ENCODE results near the gene CD151. TPM values are rescaled to one million over a fixed set of nuclear protein-coding genes. Genes with fewer than 3 reads are reported as not detected.
A peak's percentile ranks its signal among the peaks of the same experiment; 100 is the strongest.

CD151 gene
- total and polyA plus RNA-seq, 4 donors, result 31.6 to 264 (median 124) TPM

GRCh38 chr11:833114-833791 is 501 bp downstream of the CD151 start:
- Histone ChIP-seq H3K9me3 (ENCODE audit: control insufficient read depth in 4 of 4, low read length in 3 of 4) (no peaks in the 10 kb centered on the region), H3K4me3 (ENCODE audit: low read depth in 1 of 3, low read length in 3 of 3) (peak overlapping the region; percentile 28 to 85 (median 57)), H3K27me3 (ENCODE audit: control insufficient read depth in 4 of 4, insufficient read depth in 4 of 4, low read length in 3 of 4) (no peaks in the 10 kb centered on the region), H3K27ac (ENCODE audit: low read depth in 1 of 2, low read length in 2 of 2) (peak overlapping the region; percentile 90 to 99), H3K9ac (ENCODE audit: low read depth in 1 of 2, low read length in 2 of 2) (peak overlapping the region in 1 of 2 donors; percentile 32), H3K36me3 (ENCODE audit: control insufficient read depth in 4 of 4, insufficient read depth in 3 of 4, low read depth in 1 of 4, low read length in 3 of 4) (peaks cover 0 to 13% (median 8%) of the 10 kb centered on the region in 4 donors), H3K4me1 (ENCODE audit: control insufficient read depth in 4 of 4, insufficient read depth in 4 of 4, low read length in 3 of 4) (peaks cover 44 to 77% (median 57%) of the 10 kb centered on the region in 4 donors)
- WGBS, result 1% methylated on average over 55 of the region's 55 CpGs
- peak; percentile 65 for DNase-seq (ENCODE audit: low spot score)
- TF ChIP-seq ATF3 (IDR thresholded peaks at IDR 0.05) (no peak), CTCF (IDR thresholded peaks at IDR 0.05; ENCODE audit: low read depth, low read length, missing input control) (no peak), TAF1 (conservative IDR thresholded peaks at IDR 0.05) (no peak), NR2F2 (IDR thresholded peaks at IDR 0.05) (no peak), EGR1 (IDR thresholded peaks at IDR 0.05; ENCODE audit: low read depth in 2 of 2) (no peak), JUND (IDR thresholded peaks at IDR 0.05) (no peak), FOXA2 (IDR thresholded peaks at IDR 0.05) (no peak), GABPA (IDR thresholded peaks at IDR 0.05 in 1 of 2, conservative IDR thresholded peaks at IDR 0.05 in 1 of 2) (no peak), HNF4G (IDR thresholded peaks at IDR 0.05) (no peak), RAD21 (IDR thresholded peaks at IDR 0.05) (no peak), HNF4A (conservative IDR thresholded peaks at IDR 0.05) (no peak)

GRCh38 chr11:833849-834311 is 1.1 kb downstream of the CD151 start:
- Histone ChIP-seq H3K27ac (ENCODE audit: low read depth in 1 of 2, low read length in 2 of 2) (peak overlapping the region; percentile 90 to 99), H3K27me3 (ENCODE audit: control insufficient read depth in 4 of 4, insufficient read depth in 4 of 4, low read length in 3 of 4) (no peaks in the 10 kb centered on the region), H3K9me3 (ENCODE audit: control insufficient read depth in 4 of 4, low read length in 3 of 4) (no peaks in the 10 kb centered on the region), H3K4me3 (ENCODE audit: low read depth in 1 of 3, low read length in 3 of 3) (peak overlapping the region in 1 of 3 donors; percentile 85), H3K9ac (ENCODE audit: low read depth in 1 of 2, low read length in 2 of 2) (no peak overlapping the region), H3K4me1 (ENCODE audit: control insufficient read depth in 4 of 4, insufficient read depth in 4 of 4, low read length in 3 of 4) (peaks cover 40 to 75% (median 56%) of the 10 kb centered on the region in 4 donors), H3K36me3 (ENCODE audit: control insufficient read depth in 4 of 4, insufficient read depth in 3 of 4, low read depth in 1 of 4, low read length in 3 of 4) (peaks cover 0 to 17% (median 10%) of the 10 kb centered on the region in 4 donors)
- no peak for DNase-seq (ENCODE audit: low spot score)
- 35% methylated on average over 9 of the region's 9 CpGs for WGBS
- TF ChIP-seq CTCF (IDR thresholded peaks at IDR 0.05; ENCODE audit: low read depth, low read length, missing input control) (no peak), MAX (IDR thresholded peaks at IDR 0.05) (no peak), HNF4G (IDR thresholded peaks at IDR 0.05) (no peak), ATF3 (IDR thresholded peaks at IDR 0.05) (no peak), NR2F2 (IDR thresholded peaks at IDR 0.05) (no peak)

Measured in liver (tissue), 9 donors.